K562 (cell line): ENCODE results near the gene EDDM3A. TPM values are rescaled to one million over a fixed set of nuclear protein-coding genes. Genes with fewer than 3 reads are reported as not detected.

Experiments used
- ATAC-seq: fragments of 200-7000 bp; cut with Tn5 transposase; 3 replicates; pipeline ENCODE4 v1.9.1; 2020; ENCODE audit warnings: moderate library complexity
- BruUV-seq: library from RNA; stranded (reverse); fragments of 400-500 nt; replicated peaks from 2 replicates; lab custom pipeline; 2021; lab: Mats Ljungman, UMichigan
- CTCF ChIA-PET: fragments of 300-600 bp; formaldehyde crosslinking; extraction: SDS; loops from one replicate; lab custom pipeline; 2021; ENCODE audit warnings: low intra/inter-chr PET ratio; lab: Yijun Ruan, JAX
- POLR2A ChIA-PET: fragments of 300-600, 350-650 bp; sonication (Branson Sonifier 250); formaldehyde crosslinking; extraction: SDS; loops from one replicate; lab custom pipeline; 2021; ENCODE audit warnings: antibody characterized with exemption, inconsistent platforms; lab: Yijun Ruan, JAX
- DNase-seq, 4 experiments: peaks; one replicate each; pipeline versions ENCODE4 v3.0.0 to v3.0.0-alpha.2; 2011 to 2018; ENCODE audit warnings: low spot score in 3 of 4, mixed read lengths in 3 of 4; ENCODE audit errors: extremely low read depth in 1 of 4
- FAIRE-seq: peaks from 2 replicates; lab custom pipeline; 2011; peaks lifted over from hg19 to GRCh38; lab: Jason Lieb, UNC
- H2AFZ ChIP-seq: 2 replicates; pipeline ENCODE4 v1.6.0; 2011; ENCODE audit warnings: low read depth, low read length, control low read depth, inconsistent platforms
- H3K27ac ChIP-seq: fragments of 200-600 bp; 3 replicates; pipeline ENCODE4 v1.8.0; 2011; ENCODE audit warnings: low read depth, mild to moderate bottlenecking, control low read depth, inconsistent platforms, low read length, moderate library complexity, mixed read lengths; ENCODE audit errors: extremely low read depth
- H3K27me3 ChIP-seq, 2 experiments: fragments of 300-600 bp in 1 of 2; 2 replicates in 1 of 2; 3 replicates in 1 of 2; pipeline versions ENCODE4 v1.6.0 to v1.8.0; 2011; ENCODE audit warnings: inconsistent platforms in 2 of 2, low read length in 2 of 2, mild to moderate bottlenecking in 1 of 2, mixed read lengths in 1 of 2, moderate library complexity in 1 of 2; ENCODE audit not compliant: control insufficient read depth in 2 of 2, insufficient read depth in 2 of 2
- H3K36me3 ChIP-seq: fragments of 300-600 bp; 3 replicates; pipeline ENCODE4 v1.8.0; 2011; ENCODE audit warnings: mild to moderate bottlenecking, low read length, inconsistent platforms; ENCODE audit not compliant: control insufficient read depth, insufficient read depth
- H3K4me1 ChIP-seq, 2 experiments: fragments of 200-600 bp in 1 of 2; replicated peaks in 1 of 2; 2 replicates in 1 of 2; 3 replicates in 1 of 2; pipeline versions ENCODE4 v1.5.1 to v1.8.0; 2011; ENCODE audit warnings: inconsistent platforms in 2 of 2, low read length in 2 of 2, mild to moderate bottlenecking in 1 of 2, mixed read lengths in 1 of 2, moderate library complexity in 1 of 2; ENCODE audit not compliant: control insufficient read depth in 2 of 2, insufficient read depth in 2 of 2
- H3K4me2 ChIP-seq: 2 replicates; pipeline ENCODE4 v1.6.1; 2011; ENCODE audit warnings: low read length, control low read depth, inconsistent platforms, mixed read lengths; ENCODE audit not compliant: insufficient read depth
- H3K4me3 ChIP-seq: fragments of 200-600 bp; sonication (generic), shearing (Covaris generic); 2 replicates; pipeline ENCODE4 v1.5.1; 2016; ENCODE audit warnings: control low read depth, inconsistent platforms
- H3K79me2 ChIP-seq: fragments of 200-600 bp; 3 replicates; pipeline ENCODE4 v1.8.0; 2011; ENCODE audit warnings: low read length, inconsistent platforms; ENCODE audit not compliant: control insufficient read depth, insufficient read depth
- H3K9ac ChIP-seq, 2 experiments: 2 replicates each; pipeline versions ENCODE4 v1.6.0 to v1.6.1; 2011; ENCODE audit warnings: low read depth in 2 of 2, low read length in 2 of 2, control low read depth in 1 of 2, inconsistent platforms in 1 of 2, mild to moderate bottlenecking in 1 of 2, mixed read lengths in 1 of 2; ENCODE audit not compliant: insufficient read depth in 1 of 2
- H3K9me1 ChIP-seq: one replicate; pipeline ENCODE4 v1.6.0; 2011; ENCODE audit warnings: inconsistent platforms, mild to moderate bottlenecking, low read length, moderate library complexity; ENCODE audit not compliant: control insufficient read depth, insufficient read depth
- H3K9me3 ChIP-seq: replicated peaks from 2 replicates; pipeline ENCODE4 v1.5.1; 2011; ENCODE audit warnings: low read depth, low read length, inconsistent platforms; ENCODE audit not compliant: control insufficient read depth, insufficient read depth
- H4K20me1 ChIP-seq: replicated peaks from 2 replicates; pipeline ENCODE4 v1.6.1; 2011; ENCODE audit warnings: low read length, inconsistent platforms, mixed read lengths; ENCODE audit not compliant: control insufficient read depth, insufficient read depth
- ELK1 ChIP-seq: sonication (generic); formaldehyde crosslinking; IDR thresholded peaks from 2 replicates; pipeline ENCODE4 v1.8.1; 2022; ENCODE audit warnings: missing genetic modification reagents
- ZNF644 ChIP-seq: fragments of 200-800 bp; sonication (Bioruptor generic); IDR thresholded peaks from 2 replicates; pipeline ENCODE4 v1.6.1; 2016; ENCODE audit warnings: low read depth, missing genetic modification characterization, missing compliant biosample characterization
- WGBS: fragments of 100-300 bp; shearing (Covaris generic); methylation state at CpG from one replicate; pipeline ENCODE4 v1.1.6; 2016; ENCODE audit warnings: low coverage, mixed read lengths; ENCODE audit not compliant: insufficient coverage; ENCODE audit errors: missing lambda C conversion rate; 5-methylcytosine and 5-hydroxymethylcytosine counted together
- in situ Hi-C: fragments of 300-500 bp; cut with MboI; formaldehyde crosslinking; loops from 4 replicates; pipeline ENCODE4 v1.15.0; 2018; ENCODE audit warnings: inconsistent platforms, mixed read lengths
- intact Hi-C: fragments of 100-400 bp; cut with micrococcal nuclease; formaldehyde crosslinking; loops from 2 replicates; pipeline ENCODE4 v1.14.2; 2022
- polyA plus RNA-seq, 8 experiments: library from polyadenylated mRNA; depleted of rRNA in 4 of 8; stranded (reverse) in 5 of 8; unstranded in 3 of 8; fragments of >200 nt; fragmentation: Nextera tagmentation in 2 of 8; fragmentation: Illumina TruSeq in 1 of 8; extraction: Ambion mirVana in 2 of 8; extraction: Trizol in 1 of 8; gene quantifications; 2 replicates each; pipeline versions ENCODE4 v1.2.1 to v1.2.3, GENCODE V29; 2011 to 2014; ENCODE audit warnings: inconsistent platforms in 1 of 8, missing spikeins in 1 of 8
- total RNA-seq, 7 experiments: library from RNA; depleted of rRNA in 6 of 7; stranded (reverse); fragments of >200 nt in 6 of 7; fragmentation: Illumina TruSeq in 2 of 7; extraction: Trizol in 2 of 7; gene quantifications; 2 replicates each; pipeline versions ENCODE4 v1.2.1 to v1.2.3, GENCODE V29; 2011 to 2021; ENCODE audit warnings: low replicate concordance in 1 of 7
- TF ChIP-seq, protein P1 (sequence below): fragments of 450-650 bp; IDR thresholded peaks from 2 replicates; pipeline ENCODE4 v1.6.1; 2018; ENCODE audit warnings: mild to moderate bottlenecking, low read depth; ENCODE audit not compliant: partially characterized antibody

EDDM3A gene
- total and polyA plus RNA-seq, 9 of the 15 experiments (the other 6 are each of a cell fraction or from before 2014, with no cell fraction given): not detected

- no peak for TF ChIP-seq ZNF644 (tag)
Observed at GRCh38 chr14:20750194-20750593, 4.5 kb downstream of the EDDM3A start (continued).

DNA sequence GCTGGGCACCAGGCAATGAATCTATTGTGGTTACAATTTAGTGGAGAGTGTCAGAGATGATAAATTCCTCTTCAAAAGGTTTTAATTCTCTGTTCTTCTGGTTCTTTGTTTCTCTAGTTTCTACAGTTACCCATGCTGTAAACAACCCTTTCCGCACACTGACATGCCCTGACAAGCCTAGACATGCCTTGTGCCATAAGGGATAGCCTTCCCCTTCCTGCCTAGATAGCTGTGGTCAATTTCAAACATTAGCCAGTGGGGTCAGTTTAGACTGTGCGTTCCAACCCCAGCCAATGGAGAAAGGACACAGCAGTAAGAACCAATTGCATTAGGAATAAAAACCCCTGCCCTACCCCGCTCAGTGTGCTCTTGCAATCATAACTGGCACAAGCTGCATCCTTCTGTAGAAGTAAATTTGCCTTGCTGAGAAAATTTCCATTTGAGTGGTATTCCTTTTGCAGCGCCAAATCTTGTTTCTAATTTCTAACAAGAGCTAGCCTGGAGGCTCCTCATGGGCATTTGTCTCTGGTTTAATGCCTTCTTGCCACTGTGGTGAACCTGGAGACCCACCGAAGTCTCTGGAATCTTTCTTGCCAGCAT lies 6.4 kb downstream of the EDDM3A start:
- Histone ChIP-seq H3K27me3 (no peaks in the 10 kb centered on the region), H3K79me2 (no peaks in the 10 kb centered on the region), H3K9me1 (no peaks in the 10 kb centered on the region), H3K4me3 (no peak overlapping the region), H3K27ac (no peak overlapping the region), H2AFZ (no peak overlapping the region), H3K9me3 (peaks cover 7% of the 10 kb centered on the region), H4K20me1 (no peaks in the 10 kb centered on the region), H3K36me3 (no peaks in the 10 kb centered on the region), H3K4me1 (no peaks in the 10 kb centered on the region), H3K4me2 (no peak overlapping the region), H3K9ac (no peak overlapping the region)
- DNase-seq: no peak
- intact Hi-C loops: no loop called here
- FAIRE-seq: no peak
- no TSS peak for BruUV-seq
- ChIA-PET CTCF (no interaction called here), POLR2A (no interaction called here)
- no peak for ATAC-seq
- TF ChIP-seq ELK1 (CRISPR knock-in tag): no peak
- TF ChIP-seq, protein P1, sequence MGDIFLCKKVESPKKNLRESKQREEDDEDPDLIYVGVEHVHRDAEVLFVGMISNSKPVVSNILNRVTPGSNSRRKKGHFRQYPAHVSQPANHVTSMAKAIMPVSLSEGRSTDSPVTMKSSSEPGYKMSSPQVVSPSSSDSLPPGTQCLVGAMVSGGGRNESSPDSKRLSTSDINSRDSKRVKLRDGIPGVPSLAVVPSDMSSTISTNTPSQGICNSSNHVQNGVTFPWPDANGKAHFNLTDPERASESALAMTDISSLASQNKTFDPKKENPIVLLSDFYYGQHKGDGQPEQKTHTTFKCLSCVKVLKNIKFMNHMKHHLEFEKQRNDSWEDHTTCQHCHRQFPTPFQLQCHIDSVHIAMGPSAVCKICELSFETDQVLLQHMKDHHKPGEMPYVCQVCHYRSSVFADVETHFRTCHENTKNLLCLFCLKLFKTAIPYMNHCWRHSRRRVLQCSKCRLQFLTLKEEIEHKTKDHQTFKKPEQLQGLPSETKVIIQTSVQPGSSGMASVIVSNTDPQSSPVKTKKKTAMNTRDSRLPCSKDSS: peak; percentile 23
- 0% methylated on average over 5 of the region's 5 CpGs for WGBS
- in situ Hi-C loops: loop anchor here (10.0 kb wide), 1 partner anchor 103 kb away; no protein-coding TSS in a partner anchor
